Measurements from ENCODE around the gene SORCS1. TPM values are rescaled to one million over a fixed set of nuclear protein-coding genes. Genes with fewer than 3 reads are reported as not detected.

Gene SORCS1
- total and polyA plus RNA-seq, 12 donors: 0.30 to 5.5 (median 1.3) TPM

DNA sequence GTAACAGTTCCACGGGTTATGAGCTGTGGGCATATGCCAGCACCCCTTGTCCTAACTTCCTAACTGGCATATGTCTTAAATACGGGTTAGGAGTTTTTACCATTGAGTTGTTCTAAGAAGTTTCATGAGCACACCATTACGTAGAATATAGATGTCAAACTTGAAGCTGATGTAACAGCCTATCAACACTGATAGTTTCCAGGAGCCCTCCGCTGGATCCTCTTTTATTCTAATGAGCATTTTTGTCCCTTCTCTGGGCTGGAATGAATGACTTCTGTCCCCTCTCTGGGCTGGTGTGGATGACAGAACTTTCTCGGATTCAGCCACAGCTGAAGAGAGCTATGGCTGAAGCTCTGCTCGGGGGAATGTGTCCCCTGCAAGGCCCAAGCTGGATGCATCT, 256.3 kb downstream of the SORCS1 start:
- no peaks in the 10 kb centered on the region for H3K9me3 ChIP-seq

DNA sequence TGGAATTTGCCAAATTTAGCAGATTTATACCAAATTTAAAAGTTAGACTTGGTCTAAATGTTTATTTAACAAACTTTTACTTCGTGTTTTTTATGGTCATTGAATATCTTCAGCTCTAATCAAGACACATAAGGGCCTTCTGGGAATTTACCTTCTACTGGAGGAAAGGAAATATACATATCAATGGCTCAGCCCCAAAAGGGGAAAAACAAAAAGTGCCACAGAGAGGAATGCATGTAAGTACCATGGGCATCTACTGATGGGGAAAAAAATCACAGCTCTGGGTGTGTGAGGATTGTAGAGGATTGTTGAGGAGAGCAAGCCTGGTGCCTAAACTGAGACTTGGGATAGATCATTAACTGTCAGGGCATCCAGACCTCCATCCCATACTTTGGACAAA, 260.3 kb downstream of the SORCS1 start:
- Histone ChIP-seq H3K27ac (no peak overlapping the region), H3K36me3 (no peaks in the 10 kb centered on the region), H3K4me3 (no peak overlapping the region), H3K4me1 (no peaks in the 10 kb centered on the region), H3K27me3 (peaks cover 0 to 2% (median 0%) of the 10 kb centered on the region in 7 donors), H3K9me3 (no peaks in the 10 kb centered on the region)
- TF ChIP-seq, protein P1, sequence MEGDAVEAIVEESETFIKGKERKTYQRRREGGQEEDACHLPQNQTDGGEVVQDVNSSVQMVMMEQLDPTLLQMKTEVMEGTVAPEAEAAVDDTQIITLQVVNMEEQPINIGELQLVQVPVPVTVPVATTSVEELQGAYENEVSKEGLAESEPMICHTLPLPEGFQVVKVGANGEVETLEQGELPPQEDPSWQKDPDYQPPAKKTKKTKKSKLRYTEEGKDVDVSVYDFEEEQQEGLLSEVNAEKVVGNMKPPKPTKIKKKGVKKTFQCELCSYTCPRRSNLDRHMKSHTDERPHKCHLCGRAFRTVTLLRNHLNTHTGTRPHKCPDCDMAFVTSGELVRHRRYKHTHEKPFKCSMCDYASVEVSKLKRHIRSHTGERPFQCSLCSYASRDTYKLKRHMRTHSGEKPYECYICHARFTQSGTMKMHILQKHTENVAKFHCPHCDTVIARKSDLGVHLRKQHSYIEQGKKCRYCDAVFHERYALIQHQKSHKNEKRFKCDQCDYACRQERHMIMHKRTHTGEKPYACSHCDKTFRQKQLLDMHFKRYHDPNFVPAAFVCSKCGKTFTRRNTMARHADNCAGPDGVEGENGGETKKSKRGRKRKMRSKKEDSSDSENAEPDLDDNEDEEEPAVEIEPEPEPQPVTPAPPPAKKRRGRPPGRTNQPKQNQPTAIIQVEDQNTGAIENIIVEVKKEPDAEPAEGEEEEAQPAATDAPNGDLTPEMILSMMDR (IDR thresholded peaks at IDR 0.05): no peak
- 36 to 55% methylated on average over 1 of the region's 1 CpG for WGBS, 2 donors
- no peak for ATAC-seq
- no peak for DNase-seq
- intact Hi-C loops (cut with DNase I): no loop called here

More for the DNA sequence above, 256.3 kb downstream of the SORCS1 start:
- ATAC-seq: no peak
- Histone ChIP-seq H3K4me1 (no peaks in the 10 kb centered on the region), H3K27me3 (peaks cover 0 to 12% (median 9%) of the 10 kb centered on the region in 7 donors), H3K36me3 (no peaks in the 10 kb centered on the region), H3K27ac (no peak overlapping the region), H3K4me3 (no peak overlapping the region)
- 86 to 93% methylated on average over 6 of the region's 6 CpGs for WGBS, 2 donors
- intact Hi-C loops (cut with DNase I): no loop called here
- no peak for DNase-seq
- TF ChIP-seq, protein P1 (IDR thresholded peaks at IDR 0.05): no peak

DNA sequence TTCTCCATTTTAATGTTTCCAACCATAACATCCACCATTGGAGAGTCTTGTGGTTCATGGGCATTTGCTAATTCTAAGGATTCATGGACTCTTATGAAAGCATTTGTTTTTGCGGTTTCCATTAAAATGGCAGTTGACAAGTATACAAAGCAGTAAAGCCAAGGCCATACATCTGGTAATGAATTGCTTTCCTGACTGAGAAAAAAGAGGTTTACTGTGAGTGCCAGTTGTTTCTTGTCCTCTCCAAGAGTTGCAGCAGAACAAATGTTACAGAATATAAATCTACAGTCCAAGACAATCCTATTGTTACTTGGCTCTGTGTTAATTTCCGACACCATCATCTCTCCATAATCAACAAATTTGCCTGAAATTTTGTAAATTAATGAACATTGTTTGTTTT, 261.3 kb downstream of the SORCS1 start:
- no peaks in the 10 kb centered on the region for H3K36me3 ChIP-seq
- intact Hi-C loops (cut with DNase I): no loop called here
- no peak for ATAC-seq
- no peaks in the 10 kb centered on the region for H3K9me3 ChIP-seq
- H3K27ac ChIP-seq: no peak overlapping the region
- peaks cover 0 to 3% (median 0%) of the 10 kb centered on the region in 9 donors for H3K4me1 ChIP-seq
- WGBS, 2 donors: 91% methylated on average over 2 of the region's 2 CpGs
- TF ChIP-seq, protein P1 (IDR thresholded peaks at IDR 0.05): no peak
- no peaks in the 10 kb centered on the region for H3K27me3 ChIP-seq
- H3K4me3 ChIP-seq: no peak overlapping the region
- DNase-seq: no peak

DNA sequence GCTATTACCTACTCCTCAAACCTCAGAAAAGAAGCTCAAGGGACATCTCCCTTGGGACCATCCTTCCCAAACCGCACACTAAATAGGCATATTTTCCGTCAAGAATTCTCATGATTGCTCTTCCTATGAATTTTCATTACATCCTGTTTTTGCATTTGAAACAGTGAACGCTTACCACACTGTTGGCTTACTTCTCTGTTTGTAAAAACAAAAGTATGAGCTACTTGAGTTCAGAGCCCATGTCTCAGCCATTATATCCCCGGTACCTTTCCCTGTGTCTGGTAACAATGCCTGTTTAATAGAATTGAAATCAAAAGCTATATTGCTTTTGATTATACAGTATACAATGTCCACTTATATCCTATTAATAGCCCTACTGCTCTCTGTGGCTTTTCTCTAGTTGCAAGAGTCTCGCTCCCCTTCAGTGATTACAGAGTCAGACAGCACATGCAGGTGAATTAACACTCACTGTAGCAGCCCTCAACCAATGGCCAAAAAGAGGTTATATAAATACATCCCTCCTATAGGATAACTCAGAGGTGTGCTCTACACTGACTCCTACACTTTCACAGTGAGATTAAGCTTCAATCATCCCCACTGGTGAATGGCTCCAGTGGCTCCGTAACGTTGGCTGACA, 264.4 kb downstream of the SORCS1 start:
- intact Hi-C loops (cut with DNase I): no loop called here
- 64 to 69% methylated on average over 7 of the region's 7 CpGs for WGBS, 2 donors
- ATAC-seq (no peak), DNase-seq (no peak)
- peaks cover 0 to 6% (median 0%) of the 10 kb centered on the region in 11 donors for H3K9me3 ChIP-seq
- TF ChIP-seq, protein P1 (IDR thresholded peaks at IDR 0.05): no peak
- peaks cover 0 to 3% (median 0%) of the 10 kb centered on the region in 9 donors for H3K4me1 ChIP-seq
- H3K27me3 ChIP-seq: no peaks in the 10 kb centered on the region
- H3K36me3 ChIP-seq: no peaks in the 10 kb centered on the region
- H3K4me3 ChIP-seq: no peak overlapping the region
- no peak overlapping the region for H3K27ac ChIP-seq
